Mucosa of stomach (tissue), 1 donor: Measurements from ENCODE around the gene TMEM212.

ENCODE experiments used
- H3K27me3 ChIP-seq: one replicate; pipeline ENCODE4 v1.7.0; 2013; ENCODE audit warnings: mild to moderate bottlenecking, low read length; ENCODE audit not compliant: control insufficient read depth, insufficient read depth
- H3K36me3 ChIP-seq: one replicate; pipeline ENCODE4 v1.7.0; 2013; ENCODE audit warnings: low read length; ENCODE audit not compliant: control insufficient read depth, insufficient read depth
- H3K4me1 ChIP-seq: one replicate; pipeline ENCODE4 v1.7.0; 2013; ENCODE audit warnings: mild to moderate bottlenecking, low read length; ENCODE audit not compliant: control insufficient read depth, insufficient read depth
- H3K4me3 ChIP-seq: one replicate; pipeline ENCODE4 v1.7.0; 2013; ENCODE audit warnings: low read length
- H3K9ac ChIP-seq: one replicate; pipeline ENCODE4 v1.7.0; 2013; ENCODE audit warnings: mild to moderate bottlenecking, low read length, moderate library complexity
- H3K9me3 ChIP-seq: one replicate; pipeline ENCODE4 v1.7.0; 2013; ENCODE audit warnings: mild to moderate bottlenecking, low read length, moderate library complexity; ENCODE audit not compliant: control insufficient read depth
- donor health status: Pancreatic carcinoma.

Gene TMEM212

GRCh38 chr3:171874879-171875278, 31.7 kb downstream of the TMEM212 start:
- Histone ChIP-seq H3K27me3 (no peaks in the 10 kb centered on the region), H3K36me3 (no peaks in the 10 kb centered on the region), H3K4me3 (no peak overlapping the region), H3K4me1 (no peaks in the 10 kb centered on the region), H3K9ac (no peak overlapping the region), H3K9me3 (no peaks in the 10 kb centered on the region)

DNA sequence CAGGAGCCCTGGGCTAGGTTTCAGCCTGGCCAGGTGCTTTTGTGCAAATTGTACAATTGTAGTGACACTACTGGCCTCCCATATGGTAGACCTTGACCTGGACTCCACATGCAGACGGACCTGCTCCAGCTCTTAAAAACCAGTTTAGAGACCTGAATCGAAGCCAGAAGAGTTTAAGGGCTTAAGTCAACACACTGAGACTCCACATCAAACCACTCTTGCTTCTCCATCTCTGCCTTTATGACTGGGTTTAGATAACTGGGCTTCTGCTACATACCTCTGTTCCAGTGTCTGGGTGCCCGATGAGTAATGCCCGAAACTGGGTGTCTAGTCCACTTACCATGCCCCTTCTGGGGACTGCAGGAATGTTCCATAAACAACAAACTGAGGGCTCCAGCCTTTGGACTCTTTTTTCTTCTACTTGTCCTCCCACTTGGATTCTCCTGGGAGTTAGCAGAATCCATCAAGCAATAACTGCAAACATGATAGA, 32.8 kb downstream of the TMEM212 start:
- Histone ChIP-seq H3K4me1 (no peaks in the 10 kb centered on the region), H3K36me3 (no peaks in the 10 kb centered on the region), H3K9me3 (no peaks in the 10 kb centered on the region), H3K27me3 (no peaks in the 10 kb centered on the region), H3K9ac (no peak overlapping the region), H3K4me3 (no peak overlapping the region)

- H3K36me3 ChIP-seq: no peaks in the 10 kb centered on the region
- H3K9ac ChIP-seq: no peak overlapping the region
- no peaks in the 10 kb centered on the region for H3K9me3 ChIP-seq
- no peaks in the 10 kb centered on the region for H3K27me3 ChIP-seq
- no peaks in the 10 kb centered on the region for H3K4me1 ChIP-seq
- H3K4me3 ChIP-seq: no peak overlapping the region
Measured at GRCh38 chr3:171876680-171877147, 33.6 kb downstream of the TMEM212 start.

DNA sequence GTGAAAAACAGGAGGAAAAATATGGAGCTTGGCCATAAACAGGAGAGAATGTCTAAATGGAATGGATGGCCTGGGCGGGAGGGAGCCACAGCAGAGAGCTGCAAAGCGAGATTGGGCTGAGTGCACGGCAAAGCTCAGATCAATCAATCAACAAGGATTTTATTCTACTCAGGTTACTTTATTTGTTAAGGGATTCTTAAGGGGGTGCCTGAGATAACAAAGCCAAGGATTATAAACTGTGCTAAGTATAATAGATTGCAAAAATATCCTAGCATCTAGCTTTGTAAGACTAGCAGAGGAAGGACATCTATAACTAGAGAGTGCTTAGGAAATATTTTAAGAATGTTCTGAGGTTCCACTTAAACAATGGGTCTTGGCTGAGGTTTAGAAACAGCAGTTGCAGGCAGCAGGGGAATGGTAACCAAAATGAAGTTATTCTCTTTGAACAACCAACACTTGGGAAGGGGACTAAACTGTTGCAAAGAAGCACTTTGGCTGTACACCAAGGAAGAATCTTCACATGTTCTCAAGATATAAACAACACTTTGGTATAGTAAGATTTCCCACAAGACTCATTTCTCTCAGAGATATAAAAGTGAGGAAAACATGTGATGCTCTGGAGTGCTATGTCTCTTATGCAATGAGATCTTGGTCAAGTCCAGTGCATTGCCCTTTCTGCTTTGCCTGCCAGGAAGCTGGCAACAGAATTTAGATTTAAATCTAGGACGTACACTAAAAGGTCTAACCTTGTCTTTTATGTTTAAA, 35.5 kb downstream of the TMEM212 start:
- H3K4me1 ChIP-seq: no peaks in the 10 kb centered on the region
- no peaks in the 10 kb centered on the region for H3K9me3 ChIP-seq
- H3K9ac ChIP-seq: no peak overlapping the region
- H3K36me3 ChIP-seq: no peaks in the 10 kb centered on the region
- no peaks in the 10 kb centered on the region for H3K27me3 ChIP-seq
- H3K4me3 ChIP-seq: no peak overlapping the region

- Histone ChIP-seq H3K4me3 (no peak overlapping the region), H3K9ac (no peak overlapping the region), H3K36me3 (no peaks in the 10 kb centered on the region), H3K27me3 (no peaks in the 10 kb centered on the region), H3K4me1 (no peaks in the 10 kb centered on the region), H3K9me3 (no peaks in the 10 kb centered on the region)
Measured at GRCh38 chr3:171879472-171879871, 36.3 kb downstream of the TMEM212 start.

DNA sequence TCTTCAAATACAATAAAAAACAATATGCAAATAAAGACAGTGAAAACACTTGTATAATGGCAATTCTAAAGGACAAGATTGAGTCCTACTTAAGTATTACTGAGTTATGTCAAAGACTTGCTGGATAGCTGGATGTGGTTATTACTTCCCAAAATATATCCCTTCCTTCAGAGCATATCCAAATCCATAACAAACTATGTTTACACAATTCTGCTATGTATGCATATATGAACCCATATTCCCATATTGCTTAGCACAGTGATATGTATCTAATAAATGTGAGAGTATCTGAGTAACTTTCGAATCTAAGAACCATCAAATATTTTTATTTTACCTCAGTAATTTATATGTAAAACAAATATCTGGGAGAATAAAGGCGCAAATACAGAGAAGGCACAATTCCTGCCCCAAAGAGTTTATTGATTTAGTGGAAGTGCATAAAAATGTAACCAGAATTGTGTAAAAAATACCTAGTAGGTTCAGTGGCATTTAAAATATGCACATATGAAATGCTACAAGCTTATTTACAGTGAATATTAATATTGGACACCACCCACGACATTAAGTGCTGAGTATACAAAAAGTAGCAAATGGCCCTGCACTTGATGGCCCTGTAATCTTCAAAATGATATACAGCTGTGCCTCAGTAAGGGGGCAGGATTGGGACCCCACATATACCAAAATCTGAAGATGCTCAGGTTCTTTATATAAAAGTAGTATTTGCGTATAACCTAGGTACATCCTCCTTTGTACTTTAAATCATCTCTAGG, 37.1 kb downstream of the TMEM212 start:
- Histone ChIP-seq H3K36me3 (no peaks in the 10 kb centered on the region), H3K4me1 (no peaks in the 10 kb centered on the region), H3K4me3 (no peak overlapping the region), H3K9ac (no peak overlapping the region), H3K9me3 (no peaks in the 10 kb centered on the region), H3K27me3 (no peaks in the 10 kb centered on the region)

- H3K9ac ChIP-seq: no peak overlapping the region
- no peaks in the 10 kb centered on the region for H3K9me3 ChIP-seq
- no peaks in the 10 kb centered on the region for H3K4me1 ChIP-seq
- H3K36me3 ChIP-seq: no peaks in the 10 kb centered on the region
- H3K27me3 ChIP-seq: no peaks in the 10 kb centered on the region
- no peak overlapping the region for H3K4me3 ChIP-seq
Measured at GRCh38 chr3:171881251-171881650, 38.1 kb downstream of the TMEM212 start.

- H3K9ac ChIP-seq: no peak overlapping the region
- no peak overlapping the region for H3K4me3 ChIP-seq
- no peaks in the 10 kb centered on the region for H3K4me1 ChIP-seq
- H3K9me3 ChIP-seq: no peaks in the 10 kb centered on the region
- H3K27me3 ChIP-seq: no peaks in the 10 kb centered on the region
- H3K36me3 ChIP-seq: no peaks in the 10 kb centered on the region
Measured at GRCh38 chr3:171883257-171883892, 40.2 kb downstream of the TMEM212 start.

DNA sequence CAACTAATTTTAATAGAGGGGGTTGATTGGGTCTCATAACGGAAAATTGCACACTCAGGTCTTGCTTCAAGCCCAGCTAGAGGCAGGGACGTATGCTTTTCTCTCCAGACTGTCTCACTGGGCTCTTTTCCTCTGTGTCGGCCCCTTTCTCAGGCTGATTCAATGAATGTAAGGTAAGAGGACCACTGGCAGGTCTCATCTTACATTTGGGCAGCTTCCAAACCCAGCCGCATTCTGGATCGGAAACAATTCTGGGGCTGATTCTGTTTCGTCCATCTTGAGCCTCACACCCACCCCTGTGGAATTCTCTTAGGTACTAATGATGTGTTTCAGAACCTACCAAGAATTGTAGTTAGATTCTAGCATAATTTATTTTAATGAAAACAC, 40.7 kb downstream of the TMEM212 start:
- no peak overlapping the region for H3K4me3 ChIP-seq
- H3K4me1 ChIP-seq: no peaks in the 10 kb centered on the region
- H3K9ac ChIP-seq: no peak overlapping the region
- no peaks in the 10 kb centered on the region for H3K27me3 ChIP-seq
- H3K36me3 ChIP-seq: no peaks in the 10 kb centered on the region
- no peaks in the 10 kb centered on the region for H3K9me3 ChIP-seq

GRCh38 chr3:171888466-171888865, 45.3 kb downstream of the TMEM212 start:
- H3K9ac ChIP-seq: no peak overlapping the region
- no peaks in the 10 kb centered on the region for H3K4me1 ChIP-seq
- H3K9me3 ChIP-seq: no peaks in the 10 kb centered on the region
- H3K27me3 ChIP-seq: no peaks in the 10 kb centered on the region
- H3K4me3 ChIP-seq: no peak overlapping the region
- no peaks in the 10 kb centered on the region for H3K36me3 ChIP-seq

- H3K27me3 ChIP-seq: no peaks in the 10 kb centered on the region
- no peaks in the 10 kb centered on the region for H3K36me3 ChIP-seq
- H3K9ac ChIP-seq: no peak overlapping the region
- H3K4me1 ChIP-seq: no peaks in the 10 kb centered on the region
- H3K4me3 ChIP-seq: no peak overlapping the region
- H3K9me3 ChIP-seq: no peaks in the 10 kb centered on the region
Measured at GRCh38 chr3:171890398-171890797, 47.2 kb downstream of the TMEM212 start.

DNA sequence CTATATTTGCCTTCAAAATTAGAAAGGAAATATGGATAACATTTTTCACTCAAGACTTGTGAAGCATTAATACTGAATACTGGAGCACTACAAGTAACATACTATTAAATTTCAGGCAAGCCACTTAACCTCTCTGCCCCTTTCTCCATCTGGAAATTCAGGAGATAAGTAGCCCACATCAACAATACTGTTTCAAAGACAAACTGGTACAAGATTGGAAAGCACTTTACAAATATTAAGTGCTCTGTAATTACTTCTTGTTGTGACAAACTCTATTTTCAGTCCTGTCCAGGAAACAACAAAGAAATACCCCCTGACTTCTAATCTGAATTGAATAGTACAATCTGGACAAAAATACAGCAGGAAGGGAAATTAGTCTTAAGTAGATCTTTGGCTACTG, 49.3 kb downstream of the TMEM212 start:
- H3K9me3 ChIP-seq: no peaks in the 10 kb centered on the region
- H3K27me3 ChIP-seq: no peaks in the 10 kb centered on the region
- no peak overlapping the region for H3K9ac ChIP-seq
- no peaks in the 10 kb centered on the region for H3K36me3 ChIP-seq
- no peak overlapping the region for H3K4me3 ChIP-seq
- no peaks in the 10 kb centered on the region for H3K4me1 ChIP-seq
